IMR-90 (cell line): ENCODE measurements around the gene SYN1. TPM values are rescaled to one million over a fixed set of nuclear protein-coding genes. Genes with fewer than 3 reads are reported as not detected.
A peak's percentile ranks its signal among the peaks of the same experiment; 100 is the strongest.

ENCODE experiments used
- ATAC-seq: fragments of 200-7000 bp; cut with Tn5 transposase; 2 replicates; pipeline ENCODE4 v1.9.1; 2020; ENCODE audit warnings: low read depth, mild to moderate bottlenecking, moderate library complexity
- BruUV-seq: library from RNA; stranded (reverse); fragments of 400-500 nt; replicated peaks from 2 replicates; lab custom pipeline; 2021; lab: Mats Ljungman, UMichigan
- CTCF ChIA-PET: fragments of 300-600 bp; formaldehyde crosslinking; extraction: SDS; loops from one replicate; lab custom pipeline; 2021; ENCODE audit warnings: antibody characterized with exemption; lab: Yijun Ruan, JAX
- POLR2A ChIA-PET: fragments of 300-600 bp; sonication (Branson Sonifier 250); formaldehyde crosslinking; loops from one replicate; lab custom pipeline; 2022; ENCODE audit warnings: antibody characterized with exemption; ENCODE audit not compliant: unreplicated experiment; lab: Charles Lee
- DNase-seq: peaks from one replicate; pipeline ENCODE4 v3.0.0; 2013
- H2AFZ ChIP-seq: replicated peaks from 2 replicates; pipeline ENCODE3; 2013; ENCODE audit warnings: low read length, mild to moderate bottlenecking; ENCODE audit not compliant: poor library complexity
- H2AK5ac ChIP-seq: 2 replicates; pipeline ENCODE4 v1.6.1; 2013; ENCODE audit warnings: low read depth, low read length, inconsistent platforms
- H2AK9ac ChIP-seq: replicated peaks from 2 replicates; pipeline ENCODE3; 2013; ENCODE audit warnings: mild to moderate bottlenecking, low read depth, low read length, moderate library complexity; ENCODE audit not compliant: poor library complexity
- H2BK120ac ChIP-seq: 2 replicates; pipeline ENCODE4 v1.6.1; 2013; ENCODE audit warnings: low read depth, low read length, inconsistent platforms
- H2BK15ac ChIP-seq: 3 replicates; pipeline ENCODE4 v1.6.1; 2013; ENCODE audit warnings: low read depth, low read length, inconsistent platforms
- H2BK20ac ChIP-seq: 2 replicates; pipeline ENCODE4 v1.6.1; 2013; ENCODE audit warnings: low read depth, mild to moderate bottlenecking, inconsistent platforms, low read length, moderate library complexity
- H2BK5ac ChIP-seq: 2 replicates; pipeline ENCODE4 v1.6.1; 2013; ENCODE audit warnings: mild to moderate bottlenecking, low read depth, low read length, inconsistent platforms; ENCODE audit not compliant: poor library complexity, severe bottlenecking
- H3K14ac ChIP-seq: replicated peaks from 2 replicates; pipeline ENCODE4 v1.6.1; 2013; ENCODE audit warnings: low read depth, low read length, inconsistent platforms
- H3K18ac ChIP-seq: 2 replicates; pipeline ENCODE4 v1.6.1; 2013; ENCODE audit warnings: low read depth, low read length, control low read depth
- H3K23ac ChIP-seq: 2 replicates; pipeline ENCODE4 v1.6.1; 2013; ENCODE audit warnings: low read depth, low read length, inconsistent platforms
- H3K27ac ChIP-seq: 2 replicates; pipeline ENCODE4 v1.5.1; 2013; ENCODE audit warnings: mild to moderate bottlenecking, control low read depth, low read length; ENCODE audit not compliant: insufficient read depth
- H3K27me3 ChIP-seq: 2 replicates; pipeline ENCODE4 v1.6.1; 2013; ENCODE audit warnings: low read length; ENCODE audit not compliant: control insufficient read depth, insufficient read depth
- H3K36me3 ChIP-seq: 2 replicates; pipeline ENCODE4 v1.6.1; 2013; ENCODE audit warnings: low read length, mixed read lengths; ENCODE audit not compliant: control insufficient read depth, insufficient read depth
- H3K4ac ChIP-seq: 2 replicates; pipeline ENCODE4 v1.6.1; 2013; ENCODE audit warnings: low read depth, low read length, inconsistent platforms
- H3K4me1 ChIP-seq: 2 replicates; pipeline ENCODE4 v1.6.1; 2013; ENCODE audit warnings: low read length, mixed read lengths; ENCODE audit not compliant: control insufficient read depth, insufficient read depth
- H3K4me2 ChIP-seq: 2 replicates; pipeline ENCODE4 v1.6.1; 2013; ENCODE audit warnings: low read depth, mild to moderate bottlenecking, control low read depth, low read length, moderate library complexity
- H3K4me3 ChIP-seq: 2 replicates; pipeline ENCODE4 v1.5.1; 2013; ENCODE audit warnings: low read depth, mild to moderate bottlenecking, control low read depth, low read length, moderate library complexity; ENCODE audit not compliant: insufficient read depth
- H3K56ac ChIP-seq: 2 replicates; pipeline ENCODE4 v1.6.1; 2013; ENCODE audit warnings: low read length, inconsistent platforms; ENCODE audit not compliant: insufficient read depth; ENCODE audit errors: extremely low read depth
- H3K79me1 ChIP-seq, 2 experiments: 2 replicates each; pipeline ENCODE4 v1.6.1; 2013; ENCODE audit warnings: low read length in 2 of 2, inconsistent platforms in 1 of 2, low read depth in 1 of 2
- H3K9ac ChIP-seq: 2 replicates; pipeline ENCODE4 v1.6.1; 2013; ENCODE audit warnings: low read depth, low read length, control low read depth
- H3K9me1 ChIP-seq: 2 replicates; pipeline ENCODE4 v1.6.1; 2013; ENCODE audit warnings: low read length, inconsistent platforms; ENCODE audit not compliant: insufficient read depth
- H3K9me3 ChIP-seq: 2 replicates; pipeline ENCODE4 v1.6.1; 2013; ENCODE audit warnings: low read length; ENCODE audit not compliant: control insufficient read depth, insufficient read depth
- H4K20me1 ChIP-seq: 2 replicates; pipeline ENCODE4 v1.6.1; 2013; ENCODE audit warnings: low read length, inconsistent platforms; ENCODE audit not compliant: insufficient read depth
- H4K5ac ChIP-seq: 2 replicates; pipeline ENCODE4 v1.6.1; 2013; ENCODE audit warnings: mild to moderate bottlenecking, low read depth, low read length, control low read depth
- H4K8ac ChIP-seq, 2 experiments: 2 replicates each; pipeline ENCODE4 v1.6.1; 2013; ENCODE audit warnings: low read depth in 2 of 2, low read length in 2 of 2, control low read depth in 1 of 2, inconsistent platforms in 1 of 2
- H4K91ac ChIP-seq: 2 replicates; pipeline ENCODE4 v1.6.1; 2013; ENCODE audit warnings: low read depth, low read length, inconsistent platforms; ENCODE audit not compliant: insufficient read depth
- BHLHE40 ChIP-seq: fragments of 150-350 bp; IDR thresholded peaks from 2 replicates; pipeline ENCODE4 v1.6.1; 2016; ENCODE audit warnings: mild to moderate bottlenecking, low read depth, low read length
- CHD1 ChIP-seq: IDR thresholded peaks from 2 replicates; pipeline ENCODE4 v1.6.1; 2012; ENCODE audit warnings: low read depth, low read length, improper control_type of control experiment
- MAZ ChIP-seq: IDR thresholded peaks from 2 replicates; pipeline ENCODE4 v1.6.1; 2012; ENCODE audit warnings: low read depth, mild to moderate bottlenecking, low read length, improper control_type of control experiment, moderate library complexity, borderline replicate concordance
- POLR2A ChIP-seq: IDR thresholded peaks from 2 replicates; pipeline ENCODE4 v1.6.1; 2012; ENCODE audit warnings: mild to moderate bottlenecking, low read depth, low read length
- RCOR1 ChIP-seq: IDR thresholded peaks from 2 replicates; pipeline ENCODE4 v1.6.1; 2012; ENCODE audit warnings: mild to moderate bottlenecking, low read length, improper control_type of control experiment; ENCODE audit not compliant: insufficient replicate concordance
- RFX5 ChIP-seq: IDR thresholded peaks from 2 replicates; pipeline ENCODE4 v1.8.0; 2012; ENCODE audit warnings: low read depth, mild to moderate bottlenecking, low read length, moderate library complexity
- SMC3 ChIP-seq: fragments of 150-350 bp; IDR thresholded peaks from 2 replicates; pipeline ENCODE4 v1.6.1; 2016; ENCODE audit warnings: low read depth, mild to moderate bottlenecking, antibody characterized with exemption, low read length, moderate library complexity
- whole genome bisulfite sequencing, 2 experiments: methylation state at CpG; one replicate each; pipeline versions ENCODE4 v1.1.5 to v1.1.7; 2013; ENCODE audit warnings: missing lambda C conversion rate in 2 of 2; ENCODE audit not compliant: insufficient read length in 1 of 2; ENCODE audit errors: extremely low coverage in 2 of 2; 5-methylcytosine and 5-hydroxymethylcytosine counted together
- dilution Hi-C: fragments of 300-500 bp; cut with HindIII; formaldehyde crosslinking; loops from one replicate; pipeline ENCODE4 v1.14.3; 2018; ENCODE audit warnings: low sequenced_read_pairs; ENCODE audit not compliant: unreplicated experiment
- in situ Hi-C: fragments of 300-500 bp; cut with MboI; formaldehyde crosslinking; loops from 3 replicates; pipeline ENCODE4 v1.14.3; 2019; ENCODE audit warnings: low sequenced_read_pairs, inconsistent platforms, mixed read lengths
- intact Hi-C: fragments of 100-400 bp; cut with micrococcal nuclease; formaldehyde crosslinking; loops from 2 replicates; pipeline ENCODE4 v1.10.0; 2022
- polyA plus RNA-seq, 3 experiments: library from polyadenylated mRNA; depleted of rRNA; stranded (reverse); fragments of >200 nt; gene quantifications; 2 replicates each; pipeline ENCODE4 v1.2.3, GENCODE V29; 2012; ENCODE audit warnings: low replicate concordance in 1 of 3
- total RNA-seq: library from RNA; depleted of rRNA; stranded (reverse); fragments of >200 nt; gene quantifications from 2 replicates; pipeline ENCODE4 v1.2.3, GENCODE V29; 2012
- TF ChIP-seq, protein P1 (sequence below): conservative IDR thresholded peaks from 2 replicates; pipeline ENCODE4 v1.5.1; 2012; ENCODE audit warnings: mild to moderate bottlenecking, low read depth, low read length, improper control_type of control experiment

Gene SYN1
- total and polyA plus RNA-seq, 2 of the 4 experiments (the other 2 are of a cell fraction): under 0.01 to 0.56 TPM

GRCh38 chrX:47586043-47586787, 33.4 kb downstream of the SYN1 start:
- no peak overlapping the region; the same call in 1 of the 2 replicates for H3K9ac ChIP-seq
- H3K27me3 ChIP-seq: no peaks in the 10 kb centered on the region
- no peak overlapping the region for H2BK5ac ChIP-seq
- no peak overlapping the region for H3K27ac ChIP-seq
- H3K18ac ChIP-seq: no peak overlapping the region
- no peak overlapping the region for H2AFZ ChIP-seq
- POLR2A ChIA-PET: no interaction called here
- H3K79me1 ChIP-seq: peaks cover 3 to 30% of the 10 kb centered on the region in 2 experiments; a peak in 2 of 4 replicates
- no peak overlapping the region for H2AK9ac ChIP-seq
- intact Hi-C loops (loop anchor here (5.0 kb wide), 1 partner anchor 56 kb away; no protein-coding TSS in a partner anchor), in situ Hi-C loops (no loop called here), dilution Hi-C loops (no loop called here)
- no peak overlapping the region for H3K23ac ChIP-seq
- H2AK5ac ChIP-seq: no peak overlapping the region
- ATAC-seq (no peak), DNase-seq (no peak)
- peaks cover 23% of the 10 kb centered on the region for H3K36me3 ChIP-seq
- H3K4me3 ChIP-seq: no peak overlapping the region
- H2BK20ac ChIP-seq: no peak overlapping the region
- no peak overlapping the region for H3K14ac ChIP-seq
- no peak overlapping the region for H4K5ac ChIP-seq
- H2BK15ac ChIP-seq: no peak overlapping the region
- H3K4me1 ChIP-seq: peaks cover 8% of the 10 kb centered on the region
- no peak overlapping the region for H3K56ac ChIP-seq
- WGBS, 2 experiments: 57% methylated on average over 1 of the region's 11 CpGs; no CpG with 5 or more reads in 1 of the 2 experiments
- no peak overlapping the region for H4K91ac ChIP-seq
- H4K20me1 ChIP-seq: peaks cover 30% of the 10 kb centered on the region
- no peak overlapping the region for H4K8ac ChIP-seq
- no TSS peak for BruUV-seq
- no peak for TF ChIP-seq RFX5
- no peak for TF ChIP-seq SMC3
- TF ChIP-seq, protein P1, sequence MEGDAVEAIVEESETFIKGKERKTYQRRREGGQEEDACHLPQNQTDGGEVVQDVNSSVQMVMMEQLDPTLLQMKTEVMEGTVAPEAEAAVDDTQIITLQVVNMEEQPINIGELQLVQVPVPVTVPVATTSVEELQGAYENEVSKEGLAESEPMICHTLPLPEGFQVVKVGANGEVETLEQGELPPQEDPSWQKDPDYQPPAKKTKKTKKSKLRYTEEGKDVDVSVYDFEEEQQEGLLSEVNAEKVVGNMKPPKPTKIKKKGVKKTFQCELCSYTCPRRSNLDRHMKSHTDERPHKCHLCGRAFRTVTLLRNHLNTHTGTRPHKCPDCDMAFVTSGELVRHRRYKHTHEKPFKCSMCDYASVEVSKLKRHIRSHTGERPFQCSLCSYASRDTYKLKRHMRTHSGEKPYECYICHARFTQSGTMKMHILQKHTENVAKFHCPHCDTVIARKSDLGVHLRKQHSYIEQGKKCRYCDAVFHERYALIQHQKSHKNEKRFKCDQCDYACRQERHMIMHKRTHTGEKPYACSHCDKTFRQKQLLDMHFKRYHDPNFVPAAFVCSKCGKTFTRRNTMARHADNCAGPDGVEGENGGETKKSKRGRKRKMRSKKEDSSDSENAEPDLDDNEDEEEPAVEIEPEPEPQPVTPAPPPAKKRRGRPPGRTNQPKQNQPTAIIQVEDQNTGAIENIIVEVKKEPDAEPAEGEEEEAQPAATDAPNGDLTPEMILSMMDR: no peak
- TF ChIP-seq RCOR1: no peak
- TF ChIP-seq POLR2A: no peak
- no peak for TF ChIP-seq CHD1
- no peak for TF ChIP-seq BHLHE40
- TF ChIP-seq MAZ: no peak
- peak overlapping the region; percentile 6; the same call in 1 of the 2 replicates for H3K4me2 ChIP-seq
- no peak overlapping the region for H2BK120ac ChIP-seq
- CTCF ChIA-PET: no interaction called here
- H3K4ac ChIP-seq: no peak overlapping the region
- no peaks in the 10 kb centered on the region for H3K9me1 ChIP-seq
- H3K9me3 ChIP-seq: no peaks in the 10 kb centered on the region
